HL-60/S4 treated with retinoic acid at 250 ng/mL for 4 days and 3 days (cell line): ENCODE data around the gene CHD3.
"Not testable (repeated sequence)": the region's sequence is repeated elsewhere in the genome, so short reads cannot be mapped to it uniquely, and the experiment has no call there.

Experiments
- in situ Hi-C: fragments of 300-500 bp; cut with MboI; formaldehyde crosslinking; loops from 2 replicates; pipeline ENCODE4 v1.7.0; 2022; ENCODE audit warnings: low sequenced_read_pairs

The CHD3 gene

GRCh38 chr17:7929158-7930023 is 40.8 kb downstream of the CHD3 start, which contains the start of gene KCNAB3:
Gene KCNAB3, minus strand, starts transcription at chr17:7929856. Its CDS starts 421 bp downstream, at chr17:7929435.
- in situ Hi-C loops, result no loop called here

- in situ Hi-C loops, result no loop called here
Measured at GRCh38 chr17:7930841-7931631, 42.4 kb downstream of the CHD3 start.

GRCh38 chr17:7931709-7932482 is 43.3 kb downstream of the CHD3 start, which contains the start of the genes CNTROB and TRAPPC1:
Gene CNTROB, plus strand, starts transcription at chr17:7932206. Its CDS starts 874 bp downstream, at chr17:7933080.
Gene TRAPPC1, minus strand, starts transcription at chr17:7931946. Its CDS starts 117 bp downstream, at chr17:7931829.
- in situ Hi-C loops, result no loop called here

- in situ Hi-C loops, result no loop called here
Measured at GRCh38 chr17:7932483-7932891, 43.9 kb downstream of the CHD3 start.

- in situ Hi-C loops, result no loop called here
Measured at GRCh38 chr17:7932949-7933348, 44.4 kb downstream of the CHD3 start.

GRCh38 chr17:7935859-7936258 is 47.3 kb downstream of the CHD3 start:
- in situ Hi-C loops, result no loop called here

GRCh38 chr17:7940034-7940433 is 51.4 kb downstream of the CHD3 start:
- in situ Hi-C loops, result no loop called here

GRCh38 chr17:7940743-7941142 is 52.2 kb downstream of the CHD3 start:
- in situ Hi-C loops, result no loop called here

GRCh38 chr17:7943291-7943690 is 54.7 kb downstream of the CHD3 start:
- in situ Hi-C loops, result no loop called here

- in situ Hi-C loops, result no loop called here
Measured at GRCh38 chr17:7944326-7944725, 55.7 kb downstream of the CHD3 start.

- in situ Hi-C loops, result no loop called here
Measured at GRCh38 chr17:7945651-7946050, 57.1 kb downstream of the CHD3 start.

GRCh38 chr17:7946441-7946840 is 57.9 kb downstream of the CHD3 start:
- in situ Hi-C loops, result no loop called here

- in situ Hi-C loops, result no loop called here
Measured at GRCh38 chr17:7947651-7948050, 59.1 kb downstream of the CHD3 start.

- in situ Hi-C loops, result no loop called here
Measured at GRCh38 chr17:7950578-7950977, 62.0 kb downstream of the CHD3 start.

GRCh38 chr17:7951143-7951792 is 62.7 kb downstream of the CHD3 start:
- in situ Hi-C loops, result no loop called here

GRCh38 chr17:7953266-7953665 is 64.7 kb downstream of the CHD3 start:
- in situ Hi-C loops, result not testable (repeated sequence)

- in situ Hi-C loops, result no loop called here
Measured at GRCh38 chr17:7955414-7956227, 67.0 kb downstream of the CHD3 start.

- in situ Hi-C loops, result no loop called here
Measured at GRCh38 chr17:7956228-7956965, 67.8 kb downstream of the CHD3 start.
